Prostate gland (tissue), 2 donors: ENCODE data around the gene AKT1S1. TPM values are rescaled to one million over a fixed set of nuclear protein-coding genes. Genes with fewer than 3 reads are reported as not detected.
A peak's percentile ranks its signal among the peaks of the same experiment; 100 is the strongest.

Experiments used
- DNase-seq: peaks from one replicate; pipeline ENCODE4 v3.0.0-alpha.2; 2019; ENCODE audit warnings: low spot score
- H3K27ac ChIP-seq, 2 donors: fragments of 200-600 bp; sonication (generic); 2 replicates each; pipeline ENCODE4 v1.5.1; 2017 to 2019
- H3K27me3 ChIP-seq: fragments of 200-600 bp; sonication (generic); replicated peaks from 2 replicates; pipeline ENCODE4 v1.5.1; 2019; ENCODE audit not compliant: insufficient read depth
- H3K36me3 ChIP-seq, 2 donors: fragments of 200-600 bp; sonication (generic); 1 replicate in 1 of 2; 2 replicates in 1 of 2; pipeline versions ENCODE4 v1.5.1 to v1.8.1; 2017 to 2019
- H3K4me1 ChIP-seq: fragments of 200-600 bp; sonication (generic); replicated peaks from 2 replicates; pipeline ENCODE4 v1.5.1; 2019
- H3K4me3 ChIP-seq, 2 donors: fragments of 200-600 bp; sonication (generic); 2 replicates each; pipeline ENCODE4 v1.5.1; 2017 to 2019
- H3K9me3 ChIP-seq: fragments of 200-600 bp; sonication (generic); 2 replicates; pipeline ENCODE4 v1.5.1; 2017
- POLR2A ChIP-seq: fragments of 450-650 bp; IDR thresholded peaks from one replicate; pipeline ENCODE4 v1.6.1; 2016; ENCODE audit warnings: antibody characterized with exemption, mild to moderate bottlenecking
- POLR2AphosphoS5 ChIP-seq: sonication (generic); formaldehyde crosslinking; IDR thresholded peaks from one replicate; pipeline ENCODE4 v1.6.1; 2017; ENCODE audit warnings: antibody characterized with exemption
- WGBS: methylation state at CpG from one replicate; pipeline ENCODE4 v1.1.5; 2018; 5-methylcytosine and 5-hydroxymethylcytosine counted together
- intact Hi-C: fragments of 100-400 bp; cut with DNase I; formaldehyde crosslinking; loops from one replicate; pipeline ENCODE4 v1.14.2; 2022
- total RNA-seq, 2 donors: library from RNA; depleted of rRNA; stranded (reverse); fragments of >200 nt; gene quantifications; one replicate each; pipeline ENCODE4 v1.1.0, GENCODE V29; 2016
- TF ChIP-seq, protein P1 (sequence below), 4 experiments: fragments of 200-600 bp in 2 of 4; fragments of 450-650 bp in 2 of 4; sonication (generic) in 2 of 4; IDR thresholded peaks; 1 replicate in 3 of 4; 2 replicates in 1 of 4; pipeline ENCODE4 v1.5.1; 2016 to 2019; ENCODE audit warnings: antibody characterized with exemption in 4 of 4, mild to moderate bottlenecking in 2 of 4, moderate library complexity in 2 of 4

AKT1S1 gene
- total RNA-seq, 2 donors from 2014 or later, result 27.6 to 30.2 TPM

DNA sequence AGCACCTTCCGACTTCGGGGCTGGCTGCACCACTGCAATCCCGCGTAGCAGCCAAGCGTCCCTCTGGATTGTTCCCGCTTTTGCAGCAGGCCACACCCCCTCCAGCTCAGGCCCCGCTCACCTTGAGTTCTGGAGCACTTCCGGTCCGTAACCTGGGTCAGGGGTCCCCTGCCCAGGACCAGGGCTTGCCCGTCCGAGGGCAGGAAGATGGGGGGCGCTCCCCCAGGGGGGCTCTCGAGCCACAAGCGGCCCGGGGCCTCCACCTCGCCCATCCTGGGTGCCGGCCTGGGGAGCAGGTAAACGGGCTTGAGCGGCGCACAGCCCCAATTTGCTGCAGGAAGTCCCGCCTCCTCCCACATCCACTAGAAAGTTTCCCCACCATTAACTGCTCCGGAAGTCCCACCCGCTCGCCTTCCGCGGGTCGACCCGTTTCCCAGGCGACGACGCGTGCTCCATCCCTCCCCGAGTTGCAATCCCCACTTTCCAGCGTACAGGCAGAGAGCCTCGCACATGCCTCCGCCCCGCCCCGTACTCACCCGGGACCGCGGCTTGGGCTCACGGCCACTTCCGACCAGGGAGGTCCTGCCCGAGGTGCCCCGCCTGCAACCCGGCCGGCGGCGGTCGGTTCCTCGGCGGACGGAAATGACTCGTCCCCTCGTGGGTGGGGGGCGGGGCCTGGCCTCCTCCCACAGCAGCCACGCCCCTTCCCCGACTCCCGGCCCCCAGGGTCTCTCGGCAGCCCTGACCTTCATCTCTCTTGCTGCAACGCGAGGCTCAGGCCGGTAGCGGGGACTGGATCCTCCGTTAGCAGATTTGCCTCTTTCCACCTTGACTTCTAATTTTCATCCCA, 10.0 kb downstream of the AKT1S1 start, which contains the start of gene PNKP:
TSS of gene PNKP (minus strand) at position 644 of the 850 bp plus-strand sequence. CDS start at position 272, 372 bp downstream.
- Histone ChIP-seq H3K27me3 (no peaks in the 10 kb centered on the region), H3K9me3 (no peaks in the 10 kb centered on the region), H3K4me1 (peaks cover 9% of the 10 kb centered on the region), H3K27ac (peak within 1 kb of the TSS; percentile 90 to 91), H3K4me3 (peak within 1 kb of the TSS; percentile 69 to 70), H3K36me3 (peaks cover 0 to 9% of the 10 kb centered on the region in 2 donors)
- TF ChIP-seq POLR2A, result peak; percentile 61
- TF ChIP-seq, protein P1, sequence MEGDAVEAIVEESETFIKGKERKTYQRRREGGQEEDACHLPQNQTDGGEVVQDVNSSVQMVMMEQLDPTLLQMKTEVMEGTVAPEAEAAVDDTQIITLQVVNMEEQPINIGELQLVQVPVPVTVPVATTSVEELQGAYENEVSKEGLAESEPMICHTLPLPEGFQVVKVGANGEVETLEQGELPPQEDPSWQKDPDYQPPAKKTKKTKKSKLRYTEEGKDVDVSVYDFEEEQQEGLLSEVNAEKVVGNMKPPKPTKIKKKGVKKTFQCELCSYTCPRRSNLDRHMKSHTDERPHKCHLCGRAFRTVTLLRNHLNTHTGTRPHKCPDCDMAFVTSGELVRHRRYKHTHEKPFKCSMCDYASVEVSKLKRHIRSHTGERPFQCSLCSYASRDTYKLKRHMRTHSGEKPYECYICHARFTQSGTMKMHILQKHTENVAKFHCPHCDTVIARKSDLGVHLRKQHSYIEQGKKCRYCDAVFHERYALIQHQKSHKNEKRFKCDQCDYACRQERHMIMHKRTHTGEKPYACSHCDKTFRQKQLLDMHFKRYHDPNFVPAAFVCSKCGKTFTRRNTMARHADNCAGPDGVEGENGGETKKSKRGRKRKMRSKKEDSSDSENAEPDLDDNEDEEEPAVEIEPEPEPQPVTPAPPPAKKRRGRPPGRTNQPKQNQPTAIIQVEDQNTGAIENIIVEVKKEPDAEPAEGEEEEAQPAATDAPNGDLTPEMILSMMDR (IDR thresholded peaks at IDR 0.05), result no peak
- peak; percentile 91 for TF ChIP-seq POLR2AphosphoS5
- peak; percentile 90 for DNase-seq
- WGBS, result under 1% methylated on average over 60 of the region's 65 CpGs
- intact Hi-C loops, result no loop called here

DNA sequence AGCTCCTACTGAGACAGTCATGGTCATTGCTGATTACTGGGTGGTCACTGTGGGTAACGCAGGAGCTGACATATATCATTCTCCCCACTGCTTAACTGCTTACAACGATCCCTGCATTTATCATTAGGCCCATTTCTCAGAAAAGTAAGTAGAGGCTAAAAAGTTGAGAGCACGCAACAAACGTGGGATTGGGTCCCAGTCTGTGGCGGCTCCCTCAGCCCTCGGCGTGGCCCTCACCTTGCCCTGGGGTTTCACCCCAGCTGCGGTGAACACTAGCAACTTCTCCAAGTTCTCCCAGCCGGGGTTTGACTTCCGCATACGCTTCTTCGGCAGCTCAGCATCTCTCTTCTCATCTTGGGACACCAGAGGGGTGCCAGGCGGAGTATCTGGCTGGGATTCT, 12.3 kb downstream of the AKT1S1 start:
- Histone ChIP-seq H3K4me3 (no peak overlapping the region), H3K36me3 (peaks cover 0 to 9% of the 10 kb centered on the region in 2 donors), H3K4me1 (peaks cover 13% of the 10 kb centered on the region), H3K27ac (no peak overlapping the region), H3K9me3 (no peaks in the 10 kb centered on the region), H3K27me3 (no peaks in the 10 kb centered on the region)
- 91% methylated on average over 13 of the region's 13 CpGs for WGBS
- TF ChIP-seq, protein P1 (IDR thresholded peaks at IDR 0.05), result no peak
- no peak for TF ChIP-seq POLR2AphosphoS5
- DNase-seq, result no peak
- intact Hi-C loops, result no loop called here

DNA sequence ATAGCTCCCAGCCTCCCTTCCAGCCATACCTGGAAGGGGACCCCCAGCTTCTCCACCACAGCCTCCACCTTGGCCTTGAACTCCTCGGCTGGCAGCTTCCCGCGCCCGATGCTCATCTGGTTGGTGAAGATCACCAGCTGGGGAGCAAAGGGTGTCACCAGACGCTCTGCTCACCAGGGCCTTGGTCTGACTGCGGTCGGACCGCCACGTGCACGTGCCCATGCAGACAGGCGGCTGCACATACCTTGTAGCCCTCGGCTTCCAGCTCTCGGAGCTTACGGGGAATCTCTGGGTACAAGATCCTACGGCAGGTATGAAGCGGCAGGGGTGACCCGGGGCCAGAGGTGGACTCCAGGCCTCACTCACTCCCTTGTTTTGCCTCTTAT, 13.2 kb downstream of the AKT1S1 start:
- intact Hi-C loops, result no loop called here
- peaks cover 0 to 9% of the 10 kb centered on the region in 2 donors for H3K36me3 ChIP-seq
- H3K4me1 ChIP-seq, result peaks cover 13% of the 10 kb centered on the region
- no peak for DNase-seq
- no peaks in the 10 kb centered on the region for H3K9me3 ChIP-seq
- no peak overlapping the region for H3K27ac ChIP-seq
- H3K4me3 ChIP-seq, result no peak overlapping the region
- TF ChIP-seq POLR2AphosphoS5 (no peak), POLR2A (no peak)
- TF ChIP-seq, protein P1 (IDR thresholded peaks at IDR 0.05), result no peak
- no peaks in the 10 kb centered on the region for H3K27me3 ChIP-seq
- WGBS, result 91% methylated on average over 17 of the region's 17 CpGs

DNA sequence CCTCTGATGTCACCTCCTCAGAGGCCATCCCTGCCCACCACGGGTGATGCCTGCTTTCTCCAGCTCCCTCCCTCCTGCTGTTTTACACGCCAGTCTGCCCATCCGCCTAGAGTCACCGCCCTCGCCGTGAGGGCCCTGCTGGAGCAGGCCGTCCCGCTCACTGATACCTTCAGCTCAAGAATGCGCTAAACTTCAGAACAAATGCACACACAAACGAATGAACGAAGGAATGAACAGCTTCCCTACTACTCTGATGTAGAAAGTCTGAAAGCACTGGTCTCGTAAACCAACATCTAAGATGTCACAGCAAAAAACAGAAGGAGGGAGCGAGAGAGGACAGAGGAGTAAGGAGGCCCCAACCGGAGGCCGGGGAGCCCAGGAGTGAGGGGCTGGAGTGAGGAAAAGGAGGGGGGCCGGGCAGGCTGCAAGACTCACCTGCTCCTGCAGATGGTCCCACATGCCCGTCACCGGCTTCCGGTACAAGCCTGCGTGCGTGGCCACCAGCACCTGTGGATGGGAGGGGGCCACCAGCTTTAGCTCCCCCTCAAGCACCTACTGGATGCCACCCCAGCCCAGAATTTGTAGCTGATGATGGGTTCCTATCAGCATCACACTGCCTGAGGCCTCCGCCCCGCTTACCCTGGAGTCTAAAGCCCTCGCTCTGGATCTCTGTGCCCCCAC, 13.8 kb downstream of the AKT1S1 start:
- WGBS, result 91% methylated on average over 24 of the region's 24 CpGs
- Histone ChIP-seq H3K4me1 (peaks cover 13% of the 10 kb centered on the region), H3K27me3 (no peaks in the 10 kb centered on the region), H3K27ac (peak overlapping the region in 1 of 2 donors; percentile 93), H3K4me3 (no peak overlapping the region), H3K36me3 (peaks cover 0 to 10% of the 10 kb centered on the region in 2 donors), H3K9me3 (no peaks in the 10 kb centered on the region)
- TF ChIP-seq, protein P1 (IDR thresholded peaks at IDR 0.05), result no peak
- no peak for TF ChIP-seq POLR2A
- no peak for TF ChIP-seq POLR2AphosphoS5
- no peak for DNase-seq
- intact Hi-C loops, result no loop called here
